ENCODE measurements around the gene HERC2.
"Not testable (repeated sequence)": the region's sequence is repeated elsewhere in the genome, so short reads cannot be mapped to it uniquely, and the experiment has no call there.

DNA sequence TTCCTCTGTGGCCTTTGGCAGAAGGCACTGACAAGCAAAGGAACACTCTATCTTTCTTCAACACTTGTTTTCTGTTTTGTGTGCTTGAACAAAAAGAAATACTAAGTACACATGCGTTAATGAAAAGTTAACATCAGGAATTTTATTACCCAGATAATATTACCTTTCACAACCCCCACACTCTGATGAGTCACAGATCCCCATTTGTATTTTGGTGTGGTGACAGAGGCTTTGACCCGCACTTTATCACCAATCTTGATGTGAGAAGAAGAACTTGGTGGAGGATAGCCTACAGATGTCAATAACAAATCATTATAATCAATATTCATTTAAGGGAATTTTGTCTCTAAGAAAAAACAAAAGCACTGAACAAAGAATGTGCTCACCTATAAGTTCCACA, 123.8 kb downstream of the HERC2 start:
- not testable (repeated sequence) for TF ChIP-seq POLR2A (IDR thresholded peaks at IDR 0.05; ENCODE audit: control extremely low read depth in 1 of 2, low read depth in 2 of 2, low read length in 2 of 2); NRF1 (IDR thresholded peaks at IDR 0.05; ENCODE audit: low read depth, low read length); RFX5 (IDR thresholded peaks at IDR 0.05; ENCODE audit: borderline replicate concordance, low read depth, low read length); TCF12 (IDR thresholded peaks at IDR 0.05; ENCODE audit: low read depth, low read length); EZH2 (IDR thresholded peaks at IDR 0.05; ENCODE audit: low read depth, low read length, severe bottlenecking); POLR2AphosphoS5 (IDR thresholded peaks at IDR 0.05; ENCODE audit: low read depth, low read length); YY1 (IDR thresholded peaks at IDR 0.05; ENCODE audit: low read depth, low read length); SP4 (IDR thresholded peaks at IDR 0.05; ENCODE audit: low read length); RAD21 (IDR thresholded peaks at IDR 0.05 in 1 of 2, conservative IDR thresholded peaks at IDR 0.05 in 1 of 2; ENCODE audit: low read depth in 2 of 2, low read length in 2 of 2); CREB1 (IDR thresholded peaks at IDR 0.05)
- TF ChIP-seq, protein P1, sequence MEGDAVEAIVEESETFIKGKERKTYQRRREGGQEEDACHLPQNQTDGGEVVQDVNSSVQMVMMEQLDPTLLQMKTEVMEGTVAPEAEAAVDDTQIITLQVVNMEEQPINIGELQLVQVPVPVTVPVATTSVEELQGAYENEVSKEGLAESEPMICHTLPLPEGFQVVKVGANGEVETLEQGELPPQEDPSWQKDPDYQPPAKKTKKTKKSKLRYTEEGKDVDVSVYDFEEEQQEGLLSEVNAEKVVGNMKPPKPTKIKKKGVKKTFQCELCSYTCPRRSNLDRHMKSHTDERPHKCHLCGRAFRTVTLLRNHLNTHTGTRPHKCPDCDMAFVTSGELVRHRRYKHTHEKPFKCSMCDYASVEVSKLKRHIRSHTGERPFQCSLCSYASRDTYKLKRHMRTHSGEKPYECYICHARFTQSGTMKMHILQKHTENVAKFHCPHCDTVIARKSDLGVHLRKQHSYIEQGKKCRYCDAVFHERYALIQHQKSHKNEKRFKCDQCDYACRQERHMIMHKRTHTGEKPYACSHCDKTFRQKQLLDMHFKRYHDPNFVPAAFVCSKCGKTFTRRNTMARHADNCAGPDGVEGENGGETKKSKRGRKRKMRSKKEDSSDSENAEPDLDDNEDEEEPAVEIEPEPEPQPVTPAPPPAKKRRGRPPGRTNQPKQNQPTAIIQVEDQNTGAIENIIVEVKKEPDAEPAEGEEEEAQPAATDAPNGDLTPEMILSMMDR (IDR thresholded peaks at IDR 0.05; ENCODE audit: control extremely low read depth in 1 of 3, insufficient read depth in 1 of 3, low read depth in 1 of 3, low read length in 3 of 3): not testable (repeated sequence)
